HCT116 (cell line): ENCODE measurements around the gene PDP2.

Experiments
- EZH2 ChIP-seq: fragments of 200-600 bp; sonication (generic); IDR thresholded peaks from 2 replicates; pipeline ENCODE4 v1.6.1; 2017; ENCODE audit warnings: antibody characterized with exemption, mixed run types
- JUND ChIP-seq: IDR thresholded peaks from 2 replicates; pipeline ENCODE4 v1.6.1; 2012
- POLR2A ChIP-seq: IDR thresholded peaks from 2 replicates; pipeline ENCODE4 v1.7.0; 2011; ENCODE audit warnings: borderline replicate concordance; ENCODE audit not compliant: insufficient read depth, insufficient read length; ENCODE audit errors: extremely low read depth
- POLR2AphosphoS5 ChIP-seq: IDR thresholded peaks from 2 replicates; pipeline ENCODE4 v1.6.1; 2011; ENCODE audit warnings: mild to moderate bottlenecking, low read depth, low read length, moderate library complexity
- SP1 ChIP-seq: IDR thresholded peaks from 2 replicates; pipeline ENCODE4 v1.6.1; 2012; ENCODE audit warnings: low read depth
- SRF ChIP-seq: IDR thresholded peaks from 2 replicates; pipeline ENCODE4 v1.6.1; 2012; ENCODE audit warnings: low read depth
- YY1 ChIP-seq: IDR thresholded peaks from 2 replicates; pipeline ENCODE4 v1.6.1; 2011; ENCODE audit warnings: low read length, low read depth, moderate library complexity, mild to moderate bottlenecking; ENCODE audit not compliant: insufficient replicate concordance; ENCODE audit errors: extremely low read depth
- ZNF274 ChIP-seq: fragments of 200-500 bp; sonication (Bioruptor generic); IDR thresholded peaks from 2 replicates; pipeline ENCODE4 v1.6.1; 2014; ENCODE audit warnings: mild to moderate bottlenecking, low read depth, low read length, inconsistent platforms
- TF ChIP-seq, protein P1 (sequence below), 3 experiments: fragments of 200-600 bp in 1 of 3; sonication (generic) in 1 of 3; IDR thresholded peaks in 2 of 3; conservative IDR thresholded peaks in 1 of 3; 2 replicates each; pipeline ENCODE4 v1.5.1; 2012 to 2017; ENCODE audit warnings: low read depth in 2 of 3, low read length in 2 of 3, antibody characterized with exemption in 1 of 3, borderline replicate concordance in 1 of 3, control low read depth in 1 of 3, mild to moderate bottlenecking in 1 of 3, mixed read lengths in 1 of 3, mixed run types in 1 of 3, moderate library complexity in 1 of 3; ENCODE audit not compliant: insufficient read depth in 1 of 3

DNA sequence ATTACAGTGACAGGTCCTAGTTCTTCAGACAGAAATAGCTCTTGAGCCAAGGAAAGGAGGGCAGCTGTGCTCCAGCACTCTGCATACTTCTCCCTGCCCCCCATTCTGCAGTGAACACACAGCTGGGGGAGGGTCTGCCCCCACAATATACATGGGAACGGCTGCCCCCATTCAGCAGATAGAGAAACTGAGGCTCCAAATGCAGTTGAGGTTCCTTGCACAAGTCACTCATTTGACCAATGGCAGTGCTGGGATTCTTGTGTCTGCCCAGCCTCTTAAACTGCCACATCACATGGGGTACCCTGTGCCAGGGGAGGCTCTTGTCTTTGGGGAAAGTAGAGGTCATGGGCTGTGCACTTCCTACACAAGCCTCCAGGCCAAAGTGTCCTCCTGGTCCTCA lies 10.9 kb upstream of the PDP2 start:
- TF ChIP-seq EZH2 (no peak), SP1 (no peak), POLR2AphosphoS5 (no peak), POLR2A (no peak), ZNF274 (no peak), SRF (no peak), YY1 (no peak), JUND (no peak)
- TF ChIP-seq, protein P1, sequence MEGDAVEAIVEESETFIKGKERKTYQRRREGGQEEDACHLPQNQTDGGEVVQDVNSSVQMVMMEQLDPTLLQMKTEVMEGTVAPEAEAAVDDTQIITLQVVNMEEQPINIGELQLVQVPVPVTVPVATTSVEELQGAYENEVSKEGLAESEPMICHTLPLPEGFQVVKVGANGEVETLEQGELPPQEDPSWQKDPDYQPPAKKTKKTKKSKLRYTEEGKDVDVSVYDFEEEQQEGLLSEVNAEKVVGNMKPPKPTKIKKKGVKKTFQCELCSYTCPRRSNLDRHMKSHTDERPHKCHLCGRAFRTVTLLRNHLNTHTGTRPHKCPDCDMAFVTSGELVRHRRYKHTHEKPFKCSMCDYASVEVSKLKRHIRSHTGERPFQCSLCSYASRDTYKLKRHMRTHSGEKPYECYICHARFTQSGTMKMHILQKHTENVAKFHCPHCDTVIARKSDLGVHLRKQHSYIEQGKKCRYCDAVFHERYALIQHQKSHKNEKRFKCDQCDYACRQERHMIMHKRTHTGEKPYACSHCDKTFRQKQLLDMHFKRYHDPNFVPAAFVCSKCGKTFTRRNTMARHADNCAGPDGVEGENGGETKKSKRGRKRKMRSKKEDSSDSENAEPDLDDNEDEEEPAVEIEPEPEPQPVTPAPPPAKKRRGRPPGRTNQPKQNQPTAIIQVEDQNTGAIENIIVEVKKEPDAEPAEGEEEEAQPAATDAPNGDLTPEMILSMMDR (IDR thresholded peaks at IDR 0.05 in 2 of 3, conservative IDR thresholded peaks at IDR 0.05 in 1 of 3; ENCODE audit: borderline replicate concordance in 1 of 3, insufficient read depth in 1 of 3, low read depth in 2 of 3, low read length in 2 of 3), result no peak
